A673 (cell line): ENCODE measurements around the gene PIM3. TPM values are rescaled to one million over a fixed set of nuclear protein-coding genes. Genes with fewer than 3 reads are reported as not detected.
"Not testable (repeated sequence)": the region's sequence is repeated elsewhere in the genome, so short reads cannot be mapped to it uniquely, and the experiment has no call there.

Experiments
- BruUV-seq: library from RNA; stranded (reverse); fragments of 400-500 nt; replicated peaks from 2 replicates; lab custom pipeline; 2021; lab: Mats Ljungman, UMichigan
- CTCF ChIA-PET: fragments of 300-600 bp; sonication (Branson Sonifier 250); formaldehyde crosslinking; loops from one replicate; lab custom pipeline; 2022; ENCODE audit warnings: antibody characterized with exemption; lab: Charles Lee
- POLR2A ChIA-PET: fragments of 300-600 bp; sonication (Branson Sonifier 250); formaldehyde crosslinking; loops from one replicate; lab custom pipeline; 2022; ENCODE audit warnings: antibody characterized with exemption; ENCODE audit not compliant: low non-redundant PET; lab: Charles Lee
- DNase-seq: peaks from one replicate; pipeline ENCODE4 v3.0.0-alpha.2; 2015; ENCODE audit warnings: low spot score
- H3K27ac ChIP-seq: fragments of 200-600 bp; sonication (generic); 2 replicates; pipeline ENCODE4 v1.5.1; 2016; ENCODE audit warnings: mixed run types, low read depth, mild to moderate bottlenecking, mixed read lengths, antibody characterized with exemption, low read length; ENCODE audit not compliant: poor library complexity, severe bottlenecking
- H3K27me3 ChIP-seq: fragments of 200-600 bp; sonication (generic); replicated peaks from 2 replicates; pipeline ENCODE4 v1.6.1; 2017; ENCODE audit warnings: mixed run types, low read depth, mild to moderate bottlenecking, mixed read lengths, antibody characterized with exemption, low read length; ENCODE audit not compliant: insufficient read depth, poor library complexity
- H3K36me3 ChIP-seq: fragments of 200-600 bp; sonication (generic); 2 replicates; pipeline ENCODE4 v1.6.1; 2016; ENCODE audit warnings: mixed run types, mild to moderate bottlenecking, mixed read lengths, antibody characterized with exemption, low read length; ENCODE audit not compliant: insufficient read depth, poor library complexity, severe bottlenecking
- H3K4me1 ChIP-seq: fragments of 200-600 bp; sonication (generic); 2 replicates; pipeline ENCODE4 v1.6.1; 2017; ENCODE audit warnings: mixed run types, mild to moderate bottlenecking, mixed read lengths, antibody characterized with exemption, low read length; ENCODE audit not compliant: insufficient read depth, poor library complexity, severe bottlenecking
- H3K4me3 ChIP-seq: fragments of 200-600 bp; sonication (generic); 2 replicates; pipeline ENCODE4 v1.5.1; 2016; ENCODE audit warnings: low read depth, mixed run types, mild to moderate bottlenecking, mixed read lengths, low read length; ENCODE audit not compliant: poor library complexity, severe bottlenecking
- H3K9me3 ChIP-seq: fragments of 200-600 bp; sonication (generic); 2 replicates; pipeline ENCODE4 v1.6.1; 2016; ENCODE audit warnings: mixed run types, low read depth, mild to moderate bottlenecking, mixed read lengths, antibody characterized with exemption, low read length; ENCODE audit not compliant: poor library complexity, severe bottlenecking
- CTCF ChIP-seq: fragments of 300-800, 200-600 bp; sonication (generic); conservative IDR thresholded peaks from 2 replicates; pipeline ENCODE4 v1.5.1; 2017; ENCODE audit warnings: low read depth, mild to moderate bottlenecking, antibody characterized with exemption, low read length, moderate library complexity, mixed read lengths
- EZH2 ChIP-seq: fragments of 200-600 bp; sonication (generic); IDR thresholded peaks from 2 replicates; pipeline ENCODE4 v1.6.1; 2017; ENCODE audit warnings: borderline replicate concordance, low read depth, mild to moderate bottlenecking, mixed read lengths, antibody characterized with exemption, low read length; ENCODE audit not compliant: poor library complexity, severe bottlenecking
- intact Hi-C: fragments of 100-400 bp; cut with micrococcal nuclease; formaldehyde crosslinking; loops from one replicate; pipeline ENCODE4 v1.10.0; 2022; ENCODE audit not compliant: unreplicated experiment
- total RNA-seq: library from RNA; stranded (reverse); gene quantifications from 2 replicates; pipeline ENCODE4 v1.2.3, GENCODE V29; 2021

PIM3 gene
- total RNA-seq, 1 experiment from 2014 or later, result 71.3 TPM

- Histone ChIP-seq H3K4me3 (no peak overlapping the region), H3K4me1 (peaks cover 6% of the 10 kb centered on the region), H3K27ac (no peak overlapping the region), H3K9me3 (peaks cover 16% of the 10 kb centered on the region), H3K27me3 (peaks cover 18% of the 10 kb centered on the region), H3K36me3 (no peaks in the 10 kb centered on the region)
- intact Hi-C loops, result no loop called here
- POLR2A ChIA-PET, result no interaction called here
- no peak for DNase-seq
- CTCF ChIA-PET, result no interaction called here
- TF ChIP-seq EZH2 (no peak), CTCF (no peak)
- no TSS peak for BruUV-seq
Measured at GRCh38 chr22:49986325-49986724, 25.8 kb downstream of the PIM3 start.

- POLR2A ChIA-PET, H3K27me3 ChIP-seq, H3K27ac ChIP-seq, DNase-seq, H3K4me1 ChIP-seq, H3K36me3 ChIP-seq, H3K4me3 ChIP-seq, BruUV-seq: not testable (repeated sequence)
- CTCF ChIA-PET, result interaction anchor here (1.2 kb wide), 1 partner anchor 10 kb away, joined by 7 read pairs; no protein-coding TSS in a partner anchor
- intact Hi-C loops, result loop anchor here (5.0 kb wide), 2 partner anchors 42 to 58 kb away; no protein-coding TSS in a partner anchor
- H3K9me3 ChIP-seq, result peaks cover 18% of the 10 kb centered on the region
Measured at GRCh38 chr22:49989826-49990225, 29.3 kb downstream of the PIM3 start.

GRCh38 chr22:49991167-49991566 is 30.6 kb downstream of the PIM3 start:
- no peak overlapping the region for H3K27ac ChIP-seq
- no peaks in the 10 kb centered on the region for H3K36me3 ChIP-seq
- H3K4me1 ChIP-seq, result no peaks in the 10 kb centered on the region
- ChIA-PET POLR2A (no interaction called here), CTCF (interaction anchor here (1.2 kb wide), 1 partner anchor 11 kb away, joined by 7 read pairs; no protein-coding TSS in a partner anchor)
- no peak for TF ChIP-seq EZH2
- TF ChIP-seq CTCF, result no peak
- H3K4me3 ChIP-seq, result no peak overlapping the region
- no TSS peak for BruUV-seq
- DNase-seq, result no peak
- peaks cover 17% of the 10 kb centered on the region for H3K9me3 ChIP-seq
- intact Hi-C loops, result loop anchor here (5.0 kb wide), 2 partner anchors 41 to 59 kb away; no protein-coding TSS in a partner anchor
- no peaks in the 10 kb centered on the region for H3K27me3 ChIP-seq
